MM.1S (cell line): Measurements from ENCODE around the gene GDNF.

Source experiments
- CTCF ChIP-seq: fragments of 300-600 bp; sonication (generic); IDR thresholded peaks from 2 replicates; pipeline ENCODE4 v1.5.1; 2016; ENCODE audit warnings: antibody characterized with exemption, low read length, mixed read lengths
- EZH2 ChIP-seq: fragments of 300-600 bp; sonication (generic); optimal IDR thresholded peaks from 2 replicates; pipeline ENCODE3; 2017; ENCODE audit warnings: low read depth, mild to moderate bottlenecking, antibody characterized with exemption, low read length, mixed read lengths

GRCh38 chr5:37850226-37850865 lies 10.5 kb upstream of the GDNF start:
- no peak for TF ChIP-seq CTCF
- TF ChIP-seq EZH2 = no peak
